Astrocyte (in vitro differentiated cells and primary cell): ENCODE data around the gene ANXA2.

Experiments used
- CTCF ChIP-seq: IDR thresholded peaks from 2 replicates; pipeline ENCODE4 v1.5.1; 2011; ENCODE audit warnings: low read depth, mild to moderate bottlenecking, inconsistent platforms, low read length, moderate library complexity; ENCODE audit not compliant: insufficient read depth
- EZH2 ChIP-seq: IDR thresholded peaks from 2 replicates; pipeline ENCODE4 v1.6.1; 2012; ENCODE audit warnings: mild to moderate bottlenecking, low read length, inconsistent platforms; ENCODE audit not compliant: insufficient read depth

- no peak for TF ChIP-seq CTCF
- no peak for TF ChIP-seq EZH2
These were observed 71.9 kb downstream of the ANXA2 start for GRCh38 chr15:60325905-60326304.
